GM19324 (cell line): ENCODE measurements around the gene SLAMF1.
"Not testable (repeated sequence)": the region's sequence is repeated elsewhere in the genome, so short reads cannot be mapped to it uniquely, and the experiment has no call there.

Source experiments
- ATAC-seq: cut with Tn5 transposase; IDR thresholded peaks from one replicate; pipeline ENCODE4 v1.9.1; 2021; ENCODE audit warnings: mild to moderate bottlenecking, moderate library complexity; ENCODE audit not compliant: unreplicated experiment, low FRiP score

Gene SLAMF1

DNA sequence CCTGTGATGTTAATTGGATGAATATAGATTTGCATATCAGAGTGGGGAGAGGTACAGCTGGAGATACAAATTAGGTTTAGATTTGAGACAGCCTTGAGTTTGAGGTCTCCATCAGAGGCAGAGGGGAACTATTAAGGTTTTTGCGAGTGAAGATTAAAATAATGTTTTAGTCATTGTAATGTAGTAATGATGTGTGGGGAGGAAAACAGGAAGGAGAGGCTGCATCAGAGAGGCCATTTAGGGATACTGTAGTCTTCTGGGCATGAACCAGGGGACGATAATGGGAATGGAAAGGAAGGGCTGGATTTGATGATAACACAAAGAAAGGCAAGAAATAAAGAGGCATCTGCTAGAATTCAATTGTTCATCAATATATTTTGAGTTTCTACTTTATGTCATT lies 77.0 kb downstream of the SLAMF1 start:
- ATAC-seq = no peak

GRCh38 chr1:160567858-160568682 lies 78.8 kb downstream of the SLAMF1 start:
- no peak for ATAC-seq

DNA sequence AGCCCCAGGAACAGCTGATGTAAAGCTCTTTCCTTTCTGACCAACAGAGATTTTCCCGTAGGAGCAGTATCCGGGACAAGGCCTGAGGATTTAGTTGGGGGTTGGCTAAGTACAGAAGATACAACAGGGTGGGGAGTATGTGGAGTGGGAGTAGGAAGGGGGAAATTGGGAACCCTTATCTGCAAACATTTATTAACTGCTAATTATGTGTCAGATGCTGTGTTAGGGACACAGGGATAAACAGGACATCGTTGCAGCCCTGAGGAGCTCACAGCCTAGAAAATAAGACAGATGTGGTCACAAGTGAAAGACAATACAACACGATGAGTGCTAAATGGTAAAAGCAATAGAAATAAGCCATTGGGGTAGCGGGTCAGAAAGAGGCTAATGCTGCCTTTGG lies 79.5 kb downstream of the SLAMF1 start:
- ATAC-seq = no peak

GRCh38 chr1:160565564-160565963 lies 81.3 kb downstream of the SLAMF1 start:
- ATAC-seq = no peak

DNA sequence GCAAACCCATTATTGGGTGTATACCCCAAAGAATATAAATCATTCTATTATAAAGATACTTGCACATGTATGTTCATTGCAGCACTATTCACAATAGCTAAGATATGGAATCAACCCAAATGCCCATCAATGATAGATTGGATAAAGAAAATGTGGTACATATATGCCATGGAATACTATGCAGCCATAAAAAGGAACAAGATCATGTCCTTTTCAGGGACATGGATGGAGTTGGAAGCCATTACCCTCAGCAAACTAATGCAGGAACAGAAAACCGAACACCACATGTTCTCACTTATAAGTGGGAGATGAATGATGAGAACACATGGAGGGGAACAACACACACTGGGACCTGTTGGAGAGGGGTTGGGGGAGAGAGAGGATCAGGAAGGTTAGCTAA lies 83.6 kb downstream of the SLAMF1 start:
- ATAC-seq = not testable (repeated sequence)

DNA sequence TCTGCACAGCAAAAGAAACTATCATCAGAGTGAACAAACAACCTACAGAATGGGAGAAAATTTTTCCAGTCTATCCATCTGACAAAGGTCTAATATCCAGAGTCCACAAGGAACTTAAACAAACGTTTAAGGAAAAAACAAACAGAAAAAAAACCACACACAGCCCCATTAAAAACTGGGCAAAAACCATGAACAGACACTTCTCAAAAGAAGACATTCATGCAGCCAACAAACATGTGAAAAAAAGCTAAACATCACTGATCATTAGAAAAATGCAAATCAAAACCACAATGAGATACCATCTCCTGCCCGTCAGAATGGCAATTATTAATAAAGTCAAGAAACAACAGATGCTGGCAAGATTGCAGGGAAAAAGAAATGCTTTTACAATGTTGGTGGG lies 84.1 kb downstream of the SLAMF1 start:
- not testable (repeated sequence) for ATAC-seq

- ATAC-seq = no peak
Observed at GRCh38 chr1:160560806-160561205, 86.0 kb downstream of the SLAMF1 start.

GRCh38 chr1:160560045-160560705 lies 86.7 kb downstream of the SLAMF1 start:
- ATAC-seq = no peak

DNA sequence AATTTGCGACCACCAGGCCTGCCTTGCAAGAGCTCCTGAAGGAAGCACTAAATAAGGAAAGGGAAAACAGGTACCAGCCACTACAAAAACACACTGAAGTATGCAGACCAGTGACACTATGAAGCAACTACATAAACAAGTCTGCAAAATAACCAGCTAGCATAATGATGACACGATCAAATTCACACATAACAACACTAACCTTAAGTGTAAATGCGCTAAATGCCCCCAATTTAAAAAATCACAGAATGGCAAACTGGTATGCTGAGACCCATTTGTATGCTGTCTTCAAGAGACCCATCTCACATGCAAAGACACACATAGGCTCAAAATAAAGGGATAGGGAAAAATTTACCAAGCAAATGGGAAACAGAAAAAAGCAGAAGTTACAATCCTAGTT lies 87.4 kb downstream of the SLAMF1 start:
- not testable (repeated sequence) for ATAC-seq

GRCh38 chr1:160558660-160559380 lies 88.0 kb downstream of the SLAMF1 start:
- ATAC-seq = no peak
